LNCaP clone FGC (cell line): ENCODE measurements around the gene ADARB1.
"Not testable (repeated sequence)": the region's sequence is repeated elsewhere in the genome, so short reads cannot be mapped to it uniquely, and the experiment has no call there.

Experiments
- DNase-seq: peaks from one replicate; pipeline ENCODE4 v3.0.0-alpha.2; 2011; ENCODE audit warnings: low read depth
- H3K4me3 ChIP-seq: 2 replicates; pipeline ENCODE4 v1.5.1; 2011; ENCODE audit warnings: mild to moderate bottlenecking, low read depth, low read length, control low read depth
- CTCF ChIP-seq: IDR thresholded peaks from 2 replicates; pipeline ENCODE4 v1.5.1; 2012; ENCODE audit warnings: mild to moderate bottlenecking; ENCODE audit not compliant: control insufficient read depth, insufficient read depth; ENCODE audit errors: extremely low read depth

The ADARB1 gene

GRCh38 chr21:45136500-45136899 is 62.1 kb downstream of the ADARB1 start:
- no peak for TF ChIP-seq CTCF
- H3K4me3 ChIP-seq: no peak overlapping the region
- no peak for DNase-seq

- H3K4me3 ChIP-seq: no peak overlapping the region
Measured at GRCh38 chr21:45136927-45137611, 62.7 kb downstream of the ADARB1 start.

GRCh38 chr21:45137612-45137937 is 63.2 kb downstream of the ADARB1 start:
- TF ChIP-seq CTCF: no peak
- DNase-seq: no peak
- no peak overlapping the region for H3K4me3 ChIP-seq

More at GRCh38 chr21:45136927-45137611, 62.7 kb downstream of the ADARB1 start:
- TF ChIP-seq CTCF: peak; percentile 87
- peak; percentile 50 for DNase-seq

GRCh38 chr21:45138199-45139002 is 64.0 kb downstream of the ADARB1 start:
- no peak for DNase-seq
- H3K4me3 ChIP-seq: no peak overlapping the region
- peak; percentile 72 for TF ChIP-seq CTCF

- DNase-seq: not testable (repeated sequence)
Measured at GRCh38 chr21:45139003-45139360, 64.6 kb downstream of the ADARB1 start.

GRCh38 chr21:45139473-45139872 is 65.1 kb downstream of the ADARB1 start:
- H3K4me3 ChIP-seq: no peak overlapping the region
- DNase-seq: no peak
- TF ChIP-seq CTCF: no peak

More at GRCh38 chr21:45139003-45139360, 64.6 kb downstream of the ADARB1 start:
- H3K4me3 ChIP-seq: not testable (repeated sequence)

- DNase-seq: peak; percentile 68
- H3K4me3 ChIP-seq: no peak overlapping the region
- TF ChIP-seq CTCF: peak; percentile 96
Measured at GRCh38 chr21:45140346-45140940, 66.1 kb downstream of the ADARB1 start.

- H3K4me3 ChIP-seq, DNase-seq: not testable (repeated sequence)
Measured at GRCh38 chr21:45140944-45141343, 66.6 kb downstream of the ADARB1 start.
